NCI-H2227 treated with DMSO at 0.1 percent for 48 hours (cell line): ENCODE results near the gene SBK3.
"Not testable (repeated sequence)": the region's sequence is repeated elsewhere in the genome, so short reads cannot be mapped to it uniquely, and the experiment has no call there.

Experiments
- DNase-seq: peaks from one replicate; lab custom pipeline; 2025; lab: John Stamatoyannopoulos, UW

Gene SBK3

GRCh38 chr19:55545443-55545842, at the start of gene SBK3:
Gene SBK3, minus strand, starts transcription at chr19:55545543. Its CDS starts 0 bp downstream, at chr19:55545543.
- no peak for DNase-seq

- DNase-seq: no peak
Observed at GRCh38 chr19:55593096-55593772, 47.9 kb upstream of the SBK3 start.

- DNase-seq: no peak
Observed at GRCh38 chr19:55592391-55593090, 47.2 kb upstream of the SBK3 start.

- DNase-seq: no peak
Observed at GRCh38 chr19:55591555-55591954, 46.2 kb upstream of the SBK3 start.

- DNase-seq: peak; percentile 28
Observed at GRCh38 chr19:55590617-55591016, 45.3 kb upstream of the SBK3 start.

GRCh38 chr19:55590109-55590508, 44.8 kb upstream of the SBK3 start:
- DNase-seq: no peak

- DNase-seq: no peak
Observed at GRCh38 chr19:55588738-55589137, 43.4 kb upstream of the SBK3 start.

GRCh38 chr19:55586976-55587668, 41.8 kb upstream of the SBK3 start:
- DNase-seq: peak; percentile 100

- peak; percentile 92 for DNase-seq
Observed at GRCh38 chr19:55585658-55586339, 40.5 kb upstream of the SBK3 start.

GRCh38 chr19:55584871-55585270, 39.5 kb upstream of the SBK3 start:
- DNase-seq: no peak

GRCh38 chr19:55583897-55584296, 38.6 kb upstream of the SBK3 start:
- not testable (repeated sequence) for DNase-seq

GRCh38 chr19:55582284-55582683, 36.9 kb upstream of the SBK3 start:
- not testable (repeated sequence) for DNase-seq

GRCh38 chr19:55581823-55582223, 36.5 kb upstream of the SBK3 start:
- peak; percentile 80 for DNase-seq

GRCh38 chr19:55581145-55581822, 35.9 kb upstream of the SBK3 start:
- no peak for DNase-seq

- DNase-seq: peak; percentile 98
Observed at GRCh38 chr19:55580628-55581144, 35.3 kb upstream of the SBK3 start, which contains the start of gene ZNF579. Gene ZNF579, minus strand, starts transcription at chr19:55580848. Its CDS starts 1,209 bp downstream, at chr19:55579639.

- peak; percentile 56 for DNase-seq
Observed at GRCh38 chr19:55579766-55580621, 34.7 kb upstream of the SBK3 start.

- no peak for DNase-seq
Observed at GRCh38 chr19:55578761-55579747, 33.7 kb upstream of the SBK3 start.

GRCh38 chr19:55578031-55578760, 32.9 kb upstream of the SBK3 start:
- DNase-seq: no peak

- no peak for DNase-seq
Observed at GRCh38 chr19:55576746-55577145, 31.4 kb upstream of the SBK3 start.
